GM18502 (cell line): ENCODE results near the gene ZNF423.

Experiments
- ATAC-seq: cut with Tn5 transposase; IDR thresholded peaks from one replicate; pipeline ENCODE4 v1.9.1; 2021; ENCODE audit warnings: mild to moderate bottlenecking; ENCODE audit not compliant: unreplicated experiment, poor library complexity

Gene ZNF423

GRCh38 chr16:49439676-49440075 lies 416.2 kb downstream of the ZNF423 start:
- no peak for ATAC-seq

- ATAC-seq: no peak
Measured at GRCh38 chr16:49439050-49439449, 416.9 kb downstream of the ZNF423 start.
